ENCODE results near the gene SMARCD3.

DNA sequence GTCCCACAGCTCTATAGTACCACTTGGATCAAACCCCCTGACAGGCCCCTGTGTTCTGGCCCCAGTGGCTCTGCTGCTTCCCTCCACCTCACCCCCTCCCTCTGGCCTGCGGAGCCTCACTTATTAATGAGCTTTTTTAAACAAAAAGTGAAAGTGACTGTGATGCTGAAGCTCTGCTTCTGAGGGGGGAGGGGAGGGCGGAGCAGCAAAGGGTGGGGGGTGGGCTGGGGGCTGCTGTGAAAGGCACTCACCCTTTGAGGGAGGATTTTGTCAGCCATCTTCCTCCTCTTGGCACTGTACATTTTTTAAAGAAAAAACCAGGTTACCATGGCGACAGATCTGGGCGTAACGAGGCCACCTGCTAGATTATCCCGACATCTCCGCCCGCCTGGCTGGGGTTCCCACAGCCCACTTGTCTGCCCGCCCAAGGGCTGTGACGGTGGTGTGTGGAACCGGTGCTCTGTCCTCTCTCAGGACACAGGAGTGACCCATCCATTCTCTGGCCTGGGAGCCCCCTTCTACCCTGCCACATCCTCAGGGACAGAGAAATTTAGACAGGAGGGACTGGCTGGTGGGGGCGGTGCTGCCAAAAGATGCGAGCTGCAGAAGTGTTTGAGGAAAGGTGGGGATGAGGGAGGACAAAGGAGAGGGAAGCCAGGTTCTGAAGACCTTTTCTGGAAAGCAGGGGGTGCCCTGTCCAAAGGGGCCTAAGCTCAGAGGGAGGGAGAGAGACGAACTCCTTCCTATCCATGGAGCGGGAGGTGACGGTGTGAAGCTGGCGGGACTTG is 4.9 kb downstream of the SMARCD3 start:
- TF ChIP-seq, protein P1, sequence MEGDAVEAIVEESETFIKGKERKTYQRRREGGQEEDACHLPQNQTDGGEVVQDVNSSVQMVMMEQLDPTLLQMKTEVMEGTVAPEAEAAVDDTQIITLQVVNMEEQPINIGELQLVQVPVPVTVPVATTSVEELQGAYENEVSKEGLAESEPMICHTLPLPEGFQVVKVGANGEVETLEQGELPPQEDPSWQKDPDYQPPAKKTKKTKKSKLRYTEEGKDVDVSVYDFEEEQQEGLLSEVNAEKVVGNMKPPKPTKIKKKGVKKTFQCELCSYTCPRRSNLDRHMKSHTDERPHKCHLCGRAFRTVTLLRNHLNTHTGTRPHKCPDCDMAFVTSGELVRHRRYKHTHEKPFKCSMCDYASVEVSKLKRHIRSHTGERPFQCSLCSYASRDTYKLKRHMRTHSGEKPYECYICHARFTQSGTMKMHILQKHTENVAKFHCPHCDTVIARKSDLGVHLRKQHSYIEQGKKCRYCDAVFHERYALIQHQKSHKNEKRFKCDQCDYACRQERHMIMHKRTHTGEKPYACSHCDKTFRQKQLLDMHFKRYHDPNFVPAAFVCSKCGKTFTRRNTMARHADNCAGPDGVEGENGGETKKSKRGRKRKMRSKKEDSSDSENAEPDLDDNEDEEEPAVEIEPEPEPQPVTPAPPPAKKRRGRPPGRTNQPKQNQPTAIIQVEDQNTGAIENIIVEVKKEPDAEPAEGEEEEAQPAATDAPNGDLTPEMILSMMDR (IDR thresholded peaks at IDR 0.05; ENCODE audit: insufficient read depth, low read length), result no peak
- TF ChIP-seq REST (IDR thresholded peaks at IDR 0.05; ENCODE audit: insufficient replicate concordance, low read depth), result no peak
- TF ChIP-seq GABPA (IDR thresholded peaks at IDR 0.05; ENCODE audit: low read depth), result no peak
- TF ChIP-seq POLR2AphosphoS5 (IDR thresholded peaks at IDR 0.05; ENCODE audit: low read depth), result no peak
- no peak for TF ChIP-seq SPI1 (IDR thresholded peaks at IDR 0.05; ENCODE audit: borderline replicate concordance, low read depth)
